Fibroblast of the conjunctiva (primary cell): ENCODE measurements around the gene FOXO1.
A peak's percentile ranks its signal among the peaks of the same experiment; 100 is the strongest.
"Not testable (repeated sequence)": the region's sequence is repeated elsewhere in the genome, so short reads cannot be mapped to it uniquely, and the experiment has no call there.

Source experiments
- DNase-seq: peaks from one replicate; pipeline ENCODE4 v3.0.0-alpha.2; 2010; ENCODE audit warnings: low read depth

Gene FOXO1

GRCh38 chr13:40666045-40666932 is at the start of gene FOXO1:
Gene FOXO1 (minus strand): TSS chr13:40666641. CDS start chr13:40666212, 429 bp downstream.
- DNase-seq = peak; percentile 64

- not testable (repeated sequence) for DNase-seq
These were observed 48.0 kb upstream of the FOXO1 start for GRCh38 chr13:40714433-40714832.

- DNase-seq = no peak
These were observed 40.0 kb upstream of the FOXO1 start for GRCh38 chr13:40706439-40706838.

GRCh38 chr13:40697711-40698110 is 31.3 kb upstream of the FOXO1 start:
- no peak for DNase-seq

- DNase-seq = no peak
These were observed 28.0 kb upstream of the FOXO1 start for GRCh38 chr13:40694426-40694825.

GRCh38 chr13:40692946-40693345 is 26.5 kb upstream of the FOXO1 start:
- no peak for DNase-seq

- DNase-seq = no peak
These were observed 22.3 kb upstream of the FOXO1 start for GRCh38 chr13:40688781-40689180.

- DNase-seq = no peak
These were observed 16.2 kb upstream of the FOXO1 start for GRCh38 chr13:40682449-40683240.

- no peak for DNase-seq
These were observed 15.1 kb upstream of the FOXO1 start for GRCh38 chr13:40681341-40682146.

GRCh38 chr13:40680659-40681323 is 14.3 kb upstream of the FOXO1 start:
- no peak for DNase-seq

GRCh38 chr13:40679480-40679985 is 13.1 kb upstream of the FOXO1 start:
- DNase-seq = no peak

- no peak for DNase-seq
These were observed 10.6 kb upstream of the FOXO1 start for GRCh38 chr13:40677064-40677463.

GRCh38 chr13:40676007-40676406 is 9.6 kb upstream of the FOXO1 start:
- no peak for DNase-seq

- DNase-seq = no peak
These were observed 7.0 kb upstream of the FOXO1 start for GRCh38 chr13:40673414-40673813.

GRCh38 chr13:40672765-40673397 is 6.4 kb upstream of the FOXO1 start:
- DNase-seq = no peak

GRCh38 chr13:40671956-40672764 is 5.7 kb upstream of the FOXO1 start:
- DNase-seq = peak; percentile 64

GRCh38 chr13:40670307-40670706 is 3.9 kb upstream of the FOXO1 start:
- DNase-seq = no peak

- DNase-seq = no peak
These were observed 1.9 kb upstream of the FOXO1 start for GRCh38 chr13:40668335-40668734.

GRCh38 chr13:40667622-40667978 is 1.2 kb upstream of the FOXO1 start:
- no peak for DNase-seq

GRCh38 chr13:40666933-40667621 is 636 bp upstream of the FOXO1 start:
- DNase-seq = no peak
